Measurements from ENCODE around the gene DBNDD1. TPM values are rescaled to one million over a fixed set of nuclear protein-coding genes. Genes with fewer than 3 reads are reported as not detected.
A peak's percentile ranks its signal among the peaks of the same experiment; 100 is the strongest.

DBNDD1 gene
- total RNA-seq, 1 experiment from 2014 or later = 1.3 TPM

DNA sequence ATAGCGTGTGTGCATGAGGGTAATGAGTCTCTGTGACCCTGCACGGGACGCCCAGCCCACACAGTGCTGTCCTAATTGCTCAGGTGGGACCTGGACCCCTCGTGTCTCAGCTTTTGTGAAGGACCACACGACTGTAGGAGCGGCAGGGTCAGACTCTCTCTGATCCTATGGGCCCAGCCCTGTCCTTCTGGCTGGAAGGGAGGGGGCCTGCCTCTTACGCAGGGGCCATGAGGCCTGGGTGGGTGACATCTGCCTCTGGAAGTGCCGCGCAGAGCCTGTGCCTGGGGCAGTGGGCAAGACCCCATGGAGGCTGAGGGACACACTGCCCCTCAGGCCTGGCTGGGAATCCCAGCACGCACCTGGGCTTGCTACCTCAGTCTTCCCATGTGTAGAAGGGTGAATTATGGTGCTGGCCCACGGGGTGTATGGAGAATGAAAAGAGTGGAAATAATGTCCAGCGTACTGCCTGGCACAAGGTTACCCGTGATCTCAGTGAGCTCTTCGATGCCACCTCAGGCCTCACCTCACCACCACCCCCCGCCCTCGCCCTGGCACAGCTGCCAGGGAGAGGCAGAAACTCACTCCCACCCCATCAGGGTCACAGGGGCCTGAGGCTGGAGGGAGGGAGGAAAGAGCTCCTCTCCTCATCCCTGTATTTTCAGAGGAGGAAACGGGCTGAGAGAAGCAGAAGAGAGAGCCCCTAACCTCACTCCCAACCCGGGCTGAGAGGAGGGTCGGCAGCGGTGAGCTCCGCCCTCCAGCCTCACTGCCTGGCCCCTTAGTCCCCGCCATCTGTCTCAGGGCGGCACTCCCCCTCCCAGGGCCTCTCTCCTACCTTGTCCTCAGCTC is 27.1 kb upstream of the DBNDD1 start:
- no peak for DNase-seq (ENCODE audit: low read depth in 1 of 2, low spot score in 2 of 2)
- no peak overlapping the region for H3K27ac ChIP-seq
- H3K4me3 ChIP-seq = no peak overlapping the region
- H3K36me3 ChIP-seq = peaks cover 5% of the 10 kb centered on the region; the same call in 1 of the 2 replicates
- H3K9me3 ChIP-seq (replicated peaks) = no peaks in the 10 kb centered on the region
- H3K4me1 ChIP-seq (replicated peaks) = peaks cover 18% of the 10 kb centered on the region
- no peaks in the 10 kb centered on the region for H3K27me3 ChIP-seq (replicated peaks)

DNA sequence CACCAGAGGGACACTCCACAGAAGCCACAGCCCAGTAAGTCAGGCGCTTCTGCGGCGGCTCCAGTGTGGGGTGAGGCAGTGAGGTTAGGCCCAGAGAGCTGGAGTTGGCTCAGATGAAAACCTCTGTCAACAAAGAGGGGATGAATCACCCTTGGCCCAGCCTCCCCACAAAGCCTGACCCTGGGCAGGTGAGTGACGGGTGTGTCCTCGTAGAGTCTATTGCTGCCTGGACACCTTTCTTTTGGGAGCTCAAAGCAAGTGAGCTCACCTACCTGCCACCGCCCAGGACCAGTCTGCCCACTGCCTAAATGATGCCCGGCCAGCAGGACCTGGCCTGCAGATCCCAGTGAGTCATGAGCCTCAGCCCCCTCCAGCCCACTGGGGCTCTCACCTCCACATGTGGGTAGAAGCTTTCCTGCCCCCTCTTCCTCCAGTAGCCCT is 24.9 kb upstream of the DBNDD1 start:
- no peaks in the 10 kb centered on the region for H3K9me3 ChIP-seq (replicated peaks)
- H3K27me3 ChIP-seq (replicated peaks) = no peaks in the 10 kb centered on the region
- no peak overlapping the region for H3K27ac ChIP-seq
- H3K4me3 ChIP-seq = no peak overlapping the region
- DNase-seq (ENCODE audit: low read depth in 1 of 2, low spot score in 2 of 2) = no peak
- H3K36me3 ChIP-seq = peaks cover 14% of the 10 kb centered on the region
- peaks cover 18% of the 10 kb centered on the region for H3K4me1 ChIP-seq (replicated peaks)

DNA sequence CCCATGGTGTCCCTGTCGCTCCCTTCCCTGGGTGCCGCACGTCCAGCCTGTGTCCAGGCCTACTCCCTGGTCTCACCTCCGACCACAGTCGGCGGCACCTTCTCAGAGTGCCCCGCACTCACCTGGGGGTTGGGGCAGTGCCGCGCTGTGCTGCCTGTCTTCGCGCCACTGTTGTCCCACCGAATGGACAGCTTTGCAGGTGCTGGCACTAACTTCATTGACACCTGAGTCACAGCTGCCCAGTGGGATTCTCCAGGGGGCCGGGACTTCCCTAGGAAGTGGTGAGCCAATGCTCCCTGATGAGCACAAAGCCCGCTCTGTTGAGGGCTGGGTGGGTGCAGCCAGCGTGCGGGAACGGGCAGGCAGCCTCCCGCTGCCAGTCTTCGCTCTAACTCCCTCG is 24.3 kb upstream of the DBNDD1 start:
- DNase-seq (ENCODE audit: low read depth in 1 of 2, low spot score in 2 of 2) = no peak
- Histone ChIP-seq H3K4me3 (no peak overlapping the region), H3K27me3 (replicated peaks) (no peaks in the 10 kb centered on the region), H3K36me3 (peaks cover 14% of the 10 kb centered on the region), H3K9me3 (replicated peaks) (no peaks in the 10 kb centered on the region), H3K27ac (no peak overlapping the region), H3K4me1 (replicated peaks) (peaks cover 18% of the 10 kb centered on the region)

DNA sequence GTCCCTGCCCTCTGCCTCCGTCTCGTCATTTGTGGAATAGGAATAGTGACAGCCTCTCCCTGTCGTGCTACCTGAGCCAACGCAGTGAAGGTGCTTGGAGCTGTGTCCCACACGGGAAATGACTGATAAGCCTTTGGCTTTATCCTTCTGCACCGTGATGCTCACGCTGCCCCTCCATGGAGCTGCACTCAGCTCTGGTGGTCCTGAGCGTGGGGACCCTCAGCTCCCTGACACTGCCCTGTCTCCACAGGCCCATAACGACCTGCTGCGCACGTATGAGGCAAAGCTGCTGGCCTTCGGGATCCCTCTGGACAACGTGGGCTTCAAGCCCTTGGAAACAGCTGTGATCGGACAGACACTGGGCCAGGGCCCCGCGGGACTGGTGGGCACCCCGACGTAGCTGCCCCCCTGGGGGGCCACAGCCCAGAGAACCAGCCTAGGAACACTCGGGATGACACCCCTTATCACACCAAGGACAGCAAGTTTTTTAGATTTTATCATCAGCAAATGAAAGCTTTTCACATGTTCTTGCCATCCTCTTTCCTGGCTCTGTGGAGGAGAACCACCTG is 23.8 kb upstream of the DBNDD1 start:
- peaks cover 17% of the 10 kb centered on the region for H3K36me3 ChIP-seq
- no peak overlapping the region for H3K4me3 ChIP-seq
- no peaks in the 10 kb centered on the region for H3K9me3 ChIP-seq (replicated peaks)
- no peaks in the 10 kb centered on the region for H3K27me3 ChIP-seq (replicated peaks)
- no peak overlapping the region for H3K27ac ChIP-seq
- no peak for DNase-seq (ENCODE audit: low read depth in 1 of 2, low spot score in 2 of 2)
- peaks cover 18% of the 10 kb centered on the region for H3K4me1 ChIP-seq (replicated peaks)

DNA sequence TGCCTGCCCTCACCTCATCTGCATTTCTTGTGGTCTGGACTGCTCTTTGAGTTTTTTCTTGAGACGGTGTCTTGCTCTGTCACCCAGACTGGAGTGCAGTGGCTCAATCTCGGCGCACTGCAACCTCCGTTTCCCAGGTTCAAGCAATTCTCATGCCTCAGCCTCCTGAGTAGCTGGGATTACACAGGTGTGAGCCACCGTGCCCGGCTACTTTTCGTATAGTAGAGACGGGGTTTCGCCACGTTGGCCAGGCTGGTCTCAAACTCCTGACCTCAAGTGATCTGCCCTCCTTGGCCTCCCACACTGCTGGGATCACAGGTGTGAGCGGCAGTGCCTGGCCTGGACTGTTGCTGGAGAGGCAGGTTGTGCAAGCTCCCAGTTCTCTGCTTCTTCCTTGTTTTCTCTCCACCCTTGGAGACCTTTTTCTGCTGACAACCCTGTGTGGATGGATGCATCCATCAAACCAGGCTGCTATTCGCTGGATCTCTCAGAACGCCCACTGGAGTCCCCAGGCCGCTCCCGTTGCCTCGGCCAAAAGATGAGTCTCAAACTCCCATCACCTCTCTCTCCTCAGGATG is 22.7 kb upstream of the DBNDD1 start:
- peaks cover 12% of the 10 kb centered on the region for H3K4me1 ChIP-seq (replicated peaks)
- no peak overlapping the region for H3K4me3 ChIP-seq
- H3K9me3 ChIP-seq (replicated peaks) = no peaks in the 10 kb centered on the region
- no peaks in the 10 kb centered on the region for H3K27me3 ChIP-seq (replicated peaks)
- no peak overlapping the region for H3K27ac ChIP-seq
- peaks cover 28% of the 10 kb centered on the region for H3K36me3 ChIP-seq
- DNase-seq (ENCODE audit: low read depth in 1 of 2, low spot score in 2 of 2) = no peak

DNA sequence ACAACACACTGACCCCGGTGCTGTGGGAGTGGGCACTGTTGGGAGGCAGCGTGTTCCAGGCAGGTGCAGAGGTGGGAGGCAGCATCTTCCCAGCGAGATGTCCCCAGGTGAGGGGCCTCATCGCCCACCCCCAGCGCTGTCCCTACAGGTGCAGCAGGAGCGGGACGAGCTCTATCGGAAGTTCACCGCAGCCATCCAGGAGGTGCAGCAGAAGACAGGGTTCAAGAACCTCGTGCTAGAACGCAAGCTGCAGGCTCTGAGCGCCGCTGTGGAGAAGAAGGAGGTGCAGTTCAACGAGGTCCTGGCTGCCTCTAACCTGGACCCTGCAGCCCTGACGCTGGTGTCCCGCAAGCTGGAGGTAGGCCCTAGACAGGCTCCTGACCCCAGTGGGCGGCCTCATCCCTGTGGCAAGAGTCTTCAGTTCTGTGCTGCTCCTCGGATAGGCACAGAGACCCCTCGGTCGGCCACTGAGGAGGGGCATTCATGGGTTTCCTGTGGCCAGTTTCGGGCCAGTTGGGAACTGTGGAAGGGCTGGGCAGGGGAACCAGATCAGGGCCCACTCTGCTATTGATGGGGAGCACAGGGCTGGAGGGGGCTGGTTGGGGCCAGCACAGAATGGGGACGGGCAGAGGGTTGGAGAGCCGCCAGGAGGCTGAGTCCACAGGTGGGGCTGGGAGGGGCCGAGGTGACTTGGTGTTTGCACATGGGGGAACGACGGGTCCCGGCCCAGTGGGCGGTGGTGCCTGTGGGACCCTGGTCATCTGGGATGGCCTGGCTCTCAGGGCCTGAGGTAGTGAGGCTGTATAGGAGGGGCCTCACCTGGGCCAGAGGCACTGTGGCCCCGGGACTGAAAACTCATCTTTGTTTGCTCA is 21.1 kb upstream of the DBNDD1 start:
- H3K36me3 ChIP-seq = peaks cover 35% of the 10 kb centered on the region

DNA sequence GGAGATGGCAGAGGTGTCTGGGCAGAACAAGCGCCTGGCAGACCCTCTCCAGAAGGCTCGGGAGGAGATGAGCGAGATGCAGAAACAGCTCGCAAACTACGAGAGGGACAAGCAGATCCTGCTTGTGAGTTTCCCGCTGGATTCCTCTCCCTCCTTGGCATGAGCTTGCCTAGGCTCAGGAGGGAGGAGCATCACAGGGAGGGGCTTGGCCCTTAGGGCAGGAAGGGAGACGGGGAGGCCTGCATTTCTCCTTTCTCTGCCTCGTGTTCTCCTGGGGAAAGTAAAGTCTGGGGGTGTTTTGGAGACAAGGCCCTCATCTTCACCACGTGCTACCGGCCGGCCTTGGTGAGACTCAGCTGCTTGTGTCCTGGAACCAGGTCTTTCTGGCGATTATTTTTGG is 18.0 kb upstream of the DBNDD1 start:
- Histone ChIP-seq H3K36me3 (peaks cover 30% of the 10 kb centered on the region), H3K4me3 (no peak overlapping the region), H3K27ac (no peak overlapping the region), H3K9me3 (replicated peaks) (no peaks in the 10 kb centered on the region), H3K27me3 (replicated peaks) (no peaks in the 10 kb centered on the region), H3K4me1 (replicated peaks) (no peaks in the 10 kb centered on the region)
- DNase-seq (ENCODE audit: low read depth in 1 of 2, low spot score in 2 of 2) = no peak

More for the DNA sequence above, 21.1 kb upstream of the DBNDD1 start:
- H3K27ac ChIP-seq = no peak overlapping the region
- H3K4me1 ChIP-seq (replicated peaks) = peaks cover 6% of the 10 kb centered on the region; the same call in 1 of the 2 replicates
- H3K9me3 ChIP-seq (replicated peaks) = no peaks in the 10 kb centered on the region
- no peak overlapping the region for H3K4me3 ChIP-seq
- no peak for DNase-seq (ENCODE audit: low read depth in 1 of 2, low spot score in 2 of 2)
- H3K27me3 ChIP-seq (replicated peaks) = no peaks in the 10 kb centered on the region

DNA sequence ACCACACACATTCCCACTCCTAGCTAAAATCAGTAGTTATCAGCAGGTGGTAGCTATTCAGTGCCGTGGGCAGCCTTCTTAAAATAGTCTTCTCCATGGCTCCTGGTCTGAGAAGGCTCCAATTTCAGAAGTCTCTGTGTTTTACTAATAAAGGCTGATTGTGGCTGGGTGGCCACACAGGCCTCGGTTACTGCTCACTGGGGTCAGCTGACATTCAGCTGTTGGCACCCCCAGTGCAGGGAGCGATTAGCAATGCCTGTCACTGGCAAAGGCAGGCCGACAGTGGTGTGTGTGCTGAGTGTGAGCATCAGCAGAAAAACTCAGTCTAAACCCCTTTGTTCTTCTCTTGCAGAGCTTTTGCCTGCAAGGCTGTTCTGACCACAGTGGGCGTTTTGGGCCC is 16.6 kb upstream of the DBNDD1 start:
- H3K4me3 ChIP-seq = no peak overlapping the region
- H3K9me3 ChIP-seq (replicated peaks) = no peaks in the 10 kb centered on the region
- peaks cover 34% of the 10 kb centered on the region for H3K36me3 ChIP-seq
- no peaks in the 10 kb centered on the region for H3K27me3 ChIP-seq (replicated peaks)
- no peak overlapping the region for H3K27ac ChIP-seq
- no peak for DNase-seq (ENCODE audit: low read depth in 1 of 2, low spot score in 2 of 2)
- no peaks in the 10 kb centered on the region for H3K4me1 ChIP-seq (replicated peaks)

DNA sequence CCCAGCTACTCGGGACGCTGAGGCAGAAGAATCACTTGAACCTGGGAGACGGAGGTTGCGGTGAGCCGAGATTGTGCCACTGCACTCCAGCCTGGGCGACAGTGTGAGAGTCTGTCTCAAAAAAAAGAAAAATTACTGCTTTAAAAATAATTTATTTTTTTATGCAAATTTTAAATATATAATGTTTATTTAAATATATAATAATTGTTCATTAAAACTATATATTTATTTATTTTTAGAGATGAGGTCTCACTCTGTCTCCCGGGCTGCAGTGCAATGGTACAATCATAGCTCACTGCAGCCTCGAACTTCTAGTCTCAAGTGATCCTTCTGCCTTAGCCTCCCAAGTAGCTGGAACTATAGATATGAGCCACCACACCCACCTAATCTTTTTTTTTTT is 15.2 kb upstream of the DBNDD1 start:
- Histone ChIP-seq H3K4me1 (replicated peaks) (no peaks in the 10 kb centered on the region), H3K4me3 (no peak overlapping the region), H3K27ac (no peak overlapping the region), H3K27me3 (replicated peaks) (no peaks in the 10 kb centered on the region), H3K36me3 (peaks cover 26% of the 10 kb centered on the region), H3K9me3 (replicated peaks) (no peaks in the 10 kb centered on the region)
- DNase-seq (ENCODE audit: low read depth in 1 of 2, low spot score in 2 of 2) = no peak

DNA sequence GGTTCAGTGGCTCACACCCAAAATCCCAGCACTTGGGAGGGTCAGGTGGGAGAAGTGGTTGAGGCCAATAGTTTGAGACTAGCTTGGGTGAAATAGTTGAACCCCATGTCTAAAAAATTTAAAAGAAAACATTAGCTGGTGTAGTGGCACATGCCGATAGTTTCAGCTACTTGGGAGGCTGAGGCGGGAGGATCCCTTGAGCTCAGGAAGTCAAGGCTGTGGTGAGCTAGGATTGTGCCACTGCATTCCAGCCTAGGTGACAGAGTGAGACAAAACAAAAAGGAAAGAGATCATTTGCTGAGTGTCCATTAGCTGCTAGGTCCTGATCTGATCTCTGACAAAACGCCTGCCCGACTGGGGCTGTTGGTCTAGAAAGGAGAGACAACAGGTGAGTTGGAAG is 14.1 kb upstream of the DBNDD1 start:
- no peak overlapping the region for H3K27ac ChIP-seq
- peaks cover 25% of the 10 kb centered on the region for H3K36me3 ChIP-seq
- DNase-seq (ENCODE audit: low read depth in 1 of 2, low spot score in 2 of 2) = no peak
- no peak overlapping the region for H3K4me3 ChIP-seq
- H3K27me3 ChIP-seq (replicated peaks) = no peaks in the 10 kb centered on the region
- H3K4me1 ChIP-seq (replicated peaks) = no peaks in the 10 kb centered on the region
- no peaks in the 10 kb centered on the region for H3K9me3 ChIP-seq (replicated peaks)

DNA sequence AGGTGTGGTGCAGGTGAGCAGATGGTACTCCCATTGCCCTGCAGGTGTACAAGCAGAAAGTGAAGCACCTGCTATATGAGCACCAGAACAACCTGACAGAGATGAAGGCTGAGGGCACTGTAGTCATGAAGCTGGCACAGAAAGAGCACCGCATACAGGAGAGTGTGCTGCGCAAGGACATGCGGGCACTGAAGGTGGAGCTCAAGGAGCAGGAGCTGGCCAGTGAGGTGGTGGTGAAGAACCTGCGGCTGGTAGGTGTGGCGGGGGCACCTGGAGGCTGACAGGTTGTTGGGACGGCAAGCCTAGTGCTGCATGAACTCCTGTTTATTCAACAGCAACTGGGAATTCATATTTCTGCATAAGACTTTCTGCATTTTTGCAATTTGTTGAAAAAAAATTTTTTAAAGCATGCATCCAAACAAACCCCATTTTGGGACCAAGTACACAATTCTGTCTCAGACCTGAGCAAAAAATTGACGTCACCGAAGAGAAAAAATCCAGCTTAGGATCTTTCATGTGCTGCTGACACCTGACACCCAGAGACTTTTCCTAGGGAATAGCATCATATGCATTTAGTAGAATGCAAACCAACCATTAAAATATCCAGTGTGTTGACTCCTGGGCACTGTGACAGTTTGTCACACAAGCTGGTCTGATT is 13.5 kb upstream of the DBNDD1 start:
- peak in 1 of 2 experiments; percentile 39 for DNase-seq (ENCODE audit: low read depth in 1 of 2, low spot score in 2 of 2)
- Histone ChIP-seq H3K4me3 (no peak overlapping the region), H3K36me3 (peaks cover 19% of the 10 kb centered on the region)

DNA sequence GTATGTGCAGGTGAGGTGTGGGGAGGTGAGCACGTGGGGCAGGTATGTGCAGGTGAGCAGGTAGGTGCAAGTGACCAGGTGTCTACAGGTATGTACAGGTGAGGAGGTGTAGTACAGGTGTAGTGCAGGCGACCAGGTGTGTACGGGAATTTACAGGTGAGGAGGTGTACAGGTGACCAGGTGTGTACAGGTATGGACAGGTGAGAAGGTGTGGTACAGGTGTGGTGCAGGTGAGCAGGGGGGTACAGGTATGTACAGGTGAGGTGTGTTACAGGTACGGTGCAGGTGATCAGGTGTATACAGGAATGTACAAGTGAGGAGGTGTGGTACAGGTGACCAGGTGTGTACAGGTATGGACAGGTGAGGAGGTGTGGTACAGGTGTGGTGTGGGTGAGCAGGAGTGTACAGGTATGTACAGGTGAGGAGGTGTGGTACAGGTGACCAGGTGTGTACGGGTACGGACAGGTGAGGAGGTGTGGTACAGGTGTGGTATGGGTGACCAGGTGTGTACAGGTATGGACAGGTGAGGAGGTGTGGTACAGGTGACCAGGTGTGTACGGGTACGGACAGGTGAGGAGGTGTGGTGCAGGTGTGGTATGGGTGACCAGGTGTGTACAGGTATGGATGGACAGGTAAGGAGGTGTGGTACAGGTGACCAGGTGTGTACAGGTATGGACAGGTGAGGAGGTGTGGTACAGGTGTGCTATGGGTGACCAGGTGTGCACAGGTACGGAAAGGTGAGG is 12.8 kb upstream of the DBNDD1 start:
- Histone ChIP-seq H3K36me3 (peaks cover 12% of the 10 kb centered on the region), H3K27ac (no peak overlapping the region), H3K9me3 (replicated peaks) (no peaks in the 10 kb centered on the region), H3K4me3 (no peak overlapping the region), H3K4me1 (replicated peaks) (no peaks in the 10 kb centered on the region), H3K27me3 (replicated peaks) (no peaks in the 10 kb centered on the region)
- DNase-seq (ENCODE audit: low read depth in 1 of 2, low spot score in 2 of 2) = peak in 1 of 2 experiments; percentile 50

More for the DNA sequence above, 13.5 kb upstream of the DBNDD1 start:
- no peak overlapping the region for H3K27ac ChIP-seq
- no peaks in the 10 kb centered on the region for H3K27me3 ChIP-seq (replicated peaks)
- H3K4me1 ChIP-seq (replicated peaks) = no peaks in the 10 kb centered on the region
- H3K9me3 ChIP-seq (replicated peaks) = no peaks in the 10 kb centered on the region

Measured in SJSA1 (cell line).